Measurements from ENCODE around the gene SPTBN4. TPM values are rescaled to one million over a fixed set of nuclear protein-coding genes. Genes with fewer than 3 reads are reported as not detected.

The SPTBN4 gene
- total RNA-seq, 1 experiment from 2014 or later: 1.9 TPM

DNA sequence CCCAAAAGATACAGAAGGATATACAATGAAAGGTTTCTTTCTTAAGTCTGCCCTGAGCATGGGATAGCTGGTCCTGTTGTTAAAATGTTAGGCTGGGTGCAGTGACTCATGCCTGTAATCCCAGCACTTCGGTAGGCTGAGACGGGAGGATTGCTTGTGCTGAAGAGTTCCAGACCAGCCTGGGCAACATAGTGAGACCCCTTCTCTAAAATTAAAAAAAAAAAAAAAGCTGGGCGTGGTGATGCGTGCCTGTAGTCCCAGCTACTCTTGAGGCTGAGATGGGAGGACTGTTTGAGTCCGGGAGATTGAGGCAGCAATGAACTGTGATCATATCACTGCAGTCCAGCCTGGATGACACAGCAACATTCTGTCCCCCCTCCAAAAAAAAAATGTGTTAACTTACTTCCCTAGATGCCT lies 57.3 kb downstream of the SPTBN4 start:
- Histone ChIP-seq H3K79me2 (ENCODE audit: low read length) (no peaks in the 10 kb centered on the region), H3K27me3 (ENCODE audit: low read length) (no peaks in the 10 kb centered on the region), H3K9me3 (ENCODE audit: low read length) (no peaks in the 10 kb centered on the region), H3K4me2 (ENCODE audit: low read length) (no peak overlapping the region), H4K20me1 (ENCODE audit: low read length) (no peaks in the 10 kb centered on the region), H3K36me3 (ENCODE audit: low read depth, low read length) (no peaks in the 10 kb centered on the region), H3K27ac (ENCODE audit: low read length) (no peak overlapping the region), H3K4me1 (ENCODE audit: insufficient read depth, low read length) (no peaks in the 10 kb centered on the region), H3F3A (ENCODE audit: low read length, unreplicated experiment) (no peaks in the 10 kb centered on the region), H3K9ac (ENCODE audit: low read length) (no peak overlapping the region), H3K9me2 (replicated peaks; ENCODE audit: low read length) (no peaks in the 10 kb centered on the region), H2AFZ (ENCODE audit: low read length) (no peak overlapping the region), H3K4me3 (ENCODE audit: low read length) (no peak overlapping the region)
- DNase-seq: no peak
- TF ChIP-seq, protein P1, sequence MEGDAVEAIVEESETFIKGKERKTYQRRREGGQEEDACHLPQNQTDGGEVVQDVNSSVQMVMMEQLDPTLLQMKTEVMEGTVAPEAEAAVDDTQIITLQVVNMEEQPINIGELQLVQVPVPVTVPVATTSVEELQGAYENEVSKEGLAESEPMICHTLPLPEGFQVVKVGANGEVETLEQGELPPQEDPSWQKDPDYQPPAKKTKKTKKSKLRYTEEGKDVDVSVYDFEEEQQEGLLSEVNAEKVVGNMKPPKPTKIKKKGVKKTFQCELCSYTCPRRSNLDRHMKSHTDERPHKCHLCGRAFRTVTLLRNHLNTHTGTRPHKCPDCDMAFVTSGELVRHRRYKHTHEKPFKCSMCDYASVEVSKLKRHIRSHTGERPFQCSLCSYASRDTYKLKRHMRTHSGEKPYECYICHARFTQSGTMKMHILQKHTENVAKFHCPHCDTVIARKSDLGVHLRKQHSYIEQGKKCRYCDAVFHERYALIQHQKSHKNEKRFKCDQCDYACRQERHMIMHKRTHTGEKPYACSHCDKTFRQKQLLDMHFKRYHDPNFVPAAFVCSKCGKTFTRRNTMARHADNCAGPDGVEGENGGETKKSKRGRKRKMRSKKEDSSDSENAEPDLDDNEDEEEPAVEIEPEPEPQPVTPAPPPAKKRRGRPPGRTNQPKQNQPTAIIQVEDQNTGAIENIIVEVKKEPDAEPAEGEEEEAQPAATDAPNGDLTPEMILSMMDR (conservative IDR thresholded peaks at IDR 0.05; ENCODE audit: low read depth, low read length): no peak
- TF ChIP-seq EZH2 (IDR thresholded peaks at IDR 0.05; ENCODE audit: low read length, unreplicated experiment): no peak
- no peak for TF ChIP-seq EZH2phosphoT487 (IDR thresholded peaks at IDR 0.05; ENCODE audit: borderline replicate concordance, low read length)
- intact Hi-C loops (cut with micrococcal nuclease): loop anchor here (5.0 kb wide), 2 partner anchors 62 to 222 kb away; no protein-coding TSS in a partner anchor
- no peak for ATAC-seq
- no TSS peak for BruUV-seq (replicated peaks)
- POLR2A ChIA-PET (ENCODE audit: unreplicated experiment): no interaction called here
- CTCF ChIA-PET: interaction anchor here (0.8 kb wide), 1 partner anchor 60 kb away, joined by 4 read pairs; no protein-coding TSS in a partner anchor

DNA sequence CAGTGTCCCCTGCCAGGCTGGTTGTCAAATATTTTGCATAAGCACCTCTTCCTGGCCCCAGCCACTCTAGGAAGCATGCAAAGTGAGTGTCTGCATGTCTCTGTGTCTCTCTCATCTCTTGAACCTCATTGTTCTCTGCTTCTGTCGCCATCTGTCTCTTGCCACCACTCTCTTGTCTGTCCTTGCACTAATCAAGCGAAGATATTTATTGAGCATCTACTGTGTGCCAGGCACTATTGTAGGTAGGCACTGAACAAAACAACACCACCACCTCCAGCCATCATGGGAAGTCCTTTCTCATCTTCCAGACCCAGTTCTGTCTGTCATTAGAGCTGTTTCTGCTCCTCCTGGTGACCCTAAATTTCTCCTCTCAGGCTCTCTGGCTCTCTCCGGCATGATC lies 57.9 kb downstream of the SPTBN4 start:
- H3K4me3 ChIP-seq (ENCODE audit: low read length): no peak overlapping the region
- H3K27me3 ChIP-seq (ENCODE audit: low read length): no peaks in the 10 kb centered on the region
- no peaks in the 10 kb centered on the region for H3K9me2 ChIP-seq (replicated peaks; ENCODE audit: low read length)
- no peak overlapping the region for H3K27ac ChIP-seq (ENCODE audit: low read length)
- DNase-seq (no peak), ATAC-seq (no peak)
- no TSS peak for BruUV-seq (replicated peaks)
- no peaks in the 10 kb centered on the region for H3K4me1 ChIP-seq (ENCODE audit: insufficient read depth, low read length)
- H4K20me1 ChIP-seq (ENCODE audit: low read length): no peaks in the 10 kb centered on the region
- ChIA-PET POLR2A (ENCODE audit: unreplicated experiment) (no interaction called here), CTCF (no interaction called here)
- H3F3A ChIP-seq (ENCODE audit: low read length, unreplicated experiment): no peaks in the 10 kb centered on the region
- no peak overlapping the region for H3K4me2 ChIP-seq (ENCODE audit: low read length)
- no peaks in the 10 kb centered on the region for H3K9me3 ChIP-seq (ENCODE audit: low read length)
- intact Hi-C loops (cut with micrococcal nuclease): loop anchor here (5.0 kb wide), 2 partner anchors 62 to 222 kb away; no protein-coding TSS in a partner anchor
- TF ChIP-seq EZH2 (IDR thresholded peaks at IDR 0.05; ENCODE audit: low read length, unreplicated experiment) (no peak), EZH2phosphoT487 (IDR thresholded peaks at IDR 0.05; ENCODE audit: borderline replicate concordance, low read length) (no peak)
- TF ChIP-seq, protein P1 (conservative IDR thresholded peaks at IDR 0.05; ENCODE audit: low read depth, low read length): no peak
- H3K79me2 ChIP-seq (ENCODE audit: low read length): no peaks in the 10 kb centered on the region
- no peak overlapping the region for H3K9ac ChIP-seq (ENCODE audit: low read length)
- H3K36me3 ChIP-seq (ENCODE audit: low read depth, low read length): no peaks in the 10 kb centered on the region
- no peak overlapping the region for H2AFZ ChIP-seq (ENCODE audit: low read length)

DNA sequence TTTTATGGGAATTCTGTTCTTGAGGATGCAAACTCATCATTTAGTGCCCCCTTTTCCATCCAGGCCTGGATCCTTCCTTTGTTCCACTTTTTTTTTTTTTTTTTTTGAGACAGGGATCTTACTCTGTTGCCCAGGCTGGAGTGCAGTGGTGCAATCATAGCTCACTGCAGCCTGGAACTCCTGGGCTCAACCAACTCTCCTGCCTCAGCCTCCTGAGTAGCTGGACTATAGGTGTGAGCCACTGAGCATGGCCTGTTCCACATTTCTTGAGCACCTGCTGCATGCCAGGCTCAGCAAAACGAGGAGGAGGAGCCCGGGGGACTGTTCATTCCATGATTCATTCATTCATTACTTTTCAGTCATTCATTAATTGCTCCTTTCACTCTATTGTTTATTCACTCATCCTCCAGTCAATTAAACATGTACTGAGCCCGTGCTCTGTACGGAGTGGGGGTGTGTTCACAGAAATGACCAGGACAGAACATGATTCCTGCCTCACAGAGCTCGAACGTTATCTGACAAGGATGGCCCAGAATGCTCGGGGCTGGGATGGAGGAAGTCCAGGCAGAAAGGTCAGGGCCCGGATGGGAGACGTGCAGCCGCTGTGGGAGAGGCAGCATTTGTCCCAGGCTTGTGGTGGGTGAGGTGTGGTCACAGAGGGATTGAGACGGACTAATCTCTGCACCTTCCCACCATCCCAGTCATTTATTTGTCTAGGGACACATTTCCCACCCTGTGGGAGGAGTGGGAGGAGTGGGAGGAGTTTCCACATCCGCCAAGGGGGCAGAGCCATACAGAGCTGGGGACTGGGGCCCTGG lies 58.6 kb downstream of the SPTBN4 start:
- H2AFZ ChIP-seq (ENCODE audit: low read length): no peak overlapping the region
- H3K27me3 ChIP-seq (ENCODE audit: low read length): no peaks in the 10 kb centered on the region
- TF ChIP-seq EZH2phosphoT487 (IDR thresholded peaks at IDR 0.05; ENCODE audit: borderline replicate concordance, low read length): no peak
- TF ChIP-seq, protein P1 (conservative IDR thresholded peaks at IDR 0.05; ENCODE audit: low read depth, low read length): no peak
- no peak for TF ChIP-seq EZH2 (IDR thresholded peaks at IDR 0.05; ENCODE audit: low read length, unreplicated experiment)
- intact Hi-C loops (cut with micrococcal nuclease): no loop called here
- ChIA-PET CTCF (no interaction called here), POLR2A (ENCODE audit: unreplicated experiment) (no interaction called here)
- no peaks in the 10 kb centered on the region for H3F3A ChIP-seq (ENCODE audit: low read length, unreplicated experiment)
- no peaks in the 10 kb centered on the region for H3K9me2 ChIP-seq (replicated peaks; ENCODE audit: low read length)
- no peak overlapping the region for H3K9ac ChIP-seq (ENCODE audit: low read length)
- no peaks in the 10 kb centered on the region for H3K4me1 ChIP-seq (ENCODE audit: insufficient read depth, low read length)
- no peaks in the 10 kb centered on the region for H3K9me3 ChIP-seq (ENCODE audit: low read length)
- no peak overlapping the region for H3K4me3 ChIP-seq (ENCODE audit: low read length)
- H3K36me3 ChIP-seq (ENCODE audit: low read depth, low read length): no peaks in the 10 kb centered on the region
- no peaks in the 10 kb centered on the region for H3K79me2 ChIP-seq (ENCODE audit: low read length)
- no peaks in the 10 kb centered on the region for H4K20me1 ChIP-seq (ENCODE audit: low read length)
- DNase-seq (no peak), ATAC-seq (no peak)
- H3K4me2 ChIP-seq (ENCODE audit: low read length): no peak overlapping the region
- no TSS peak for BruUV-seq (replicated peaks)
- H3K27ac ChIP-seq (ENCODE audit: low read length): no peak overlapping the region
